Esophagus muscularis mucosa (tissue), 4 donors: Measurements from ENCODE around the gene MALL.
"Not testable (repeated sequence)": the region's sequence is repeated elsewhere in the genome, so short reads cannot be mapped to it uniquely, and the experiment has no call there.

Source experiments
- EP300 ChIP-seq: sonication (generic); formaldehyde crosslinking; IDR thresholded peaks from one replicate; pipeline ENCODE4 v1.6.1; 2017; ENCODE audit warnings: antibody characterized with exemption
- POLR2A ChIP-seq: fragments of 450-650 bp; IDR thresholded peaks from one replicate; pipeline ENCODE4 v1.6.1; 2017; ENCODE audit warnings: antibody characterized with exemption, moderate library complexity, mild to moderate bottlenecking, low read depth
- TF ChIP-seq, protein P1 (sequence below), 3 experiments: fragments of 200-600 bp in 2 of 3; fragments of 450-650 bp in 1 of 3; sonication (generic) in 2 of 3; IDR thresholded peaks; one replicate each; pipeline ENCODE4 v1.5.1; 2017 to 2019; ENCODE audit warnings: antibody characterized with exemption in 3 of 3, mild to moderate bottlenecking in 2 of 3, moderate library complexity in 1 of 3

DNA sequence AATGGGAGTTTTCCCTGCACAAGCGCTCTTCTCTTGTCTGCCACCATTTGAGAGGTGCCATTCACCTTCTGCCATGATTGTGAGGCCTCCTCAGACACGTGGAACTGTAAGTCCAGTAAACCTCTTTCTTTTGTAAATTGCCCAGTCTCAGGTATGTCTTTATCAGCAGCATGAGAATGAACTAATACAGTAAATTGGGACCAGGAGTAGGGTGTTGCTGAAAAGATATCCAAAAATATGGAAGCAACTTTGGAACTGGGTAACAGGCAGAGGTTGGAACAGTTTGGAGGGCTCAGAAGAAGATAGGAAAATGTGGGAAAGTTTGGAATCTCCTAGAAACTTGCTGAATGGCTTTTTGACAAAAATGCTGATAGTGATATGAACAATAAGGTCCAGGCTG lies 38.6 kb upstream of the MALL start:
- TF ChIP-seq, protein P1, sequence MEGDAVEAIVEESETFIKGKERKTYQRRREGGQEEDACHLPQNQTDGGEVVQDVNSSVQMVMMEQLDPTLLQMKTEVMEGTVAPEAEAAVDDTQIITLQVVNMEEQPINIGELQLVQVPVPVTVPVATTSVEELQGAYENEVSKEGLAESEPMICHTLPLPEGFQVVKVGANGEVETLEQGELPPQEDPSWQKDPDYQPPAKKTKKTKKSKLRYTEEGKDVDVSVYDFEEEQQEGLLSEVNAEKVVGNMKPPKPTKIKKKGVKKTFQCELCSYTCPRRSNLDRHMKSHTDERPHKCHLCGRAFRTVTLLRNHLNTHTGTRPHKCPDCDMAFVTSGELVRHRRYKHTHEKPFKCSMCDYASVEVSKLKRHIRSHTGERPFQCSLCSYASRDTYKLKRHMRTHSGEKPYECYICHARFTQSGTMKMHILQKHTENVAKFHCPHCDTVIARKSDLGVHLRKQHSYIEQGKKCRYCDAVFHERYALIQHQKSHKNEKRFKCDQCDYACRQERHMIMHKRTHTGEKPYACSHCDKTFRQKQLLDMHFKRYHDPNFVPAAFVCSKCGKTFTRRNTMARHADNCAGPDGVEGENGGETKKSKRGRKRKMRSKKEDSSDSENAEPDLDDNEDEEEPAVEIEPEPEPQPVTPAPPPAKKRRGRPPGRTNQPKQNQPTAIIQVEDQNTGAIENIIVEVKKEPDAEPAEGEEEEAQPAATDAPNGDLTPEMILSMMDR (IDR thresholded peaks at IDR 0.05), result not testable (repeated sequence)
- not testable (repeated sequence) for TF ChIP-seq POLR2A, EP300
